Measurements from ENCODE around the gene TIGAR.

- TF ChIP-seq USF1 (IDR thresholded peaks at IDR 0.05) (no peak), RAD21 (IDR thresholded peaks at IDR 0.05; ENCODE audit: low read depth) (no peak), TAF1 (IDR thresholded peaks at IDR 0.05; ENCODE audit: low read depth) (no peak), YY1 (IDR thresholded peaks at IDR 0.05; ENCODE audit: low read depth) (no peak), TEAD4 (IDR thresholded peaks at IDR 0.05) (no peak), TCF12 (IDR thresholded peaks at IDR 0.05; ENCODE audit: low read depth) (no peak), EP300 (IDR thresholded peaks at IDR 0.05; ENCODE audit: borderline replicate concordance) (no peak), NFIC (IDR thresholded peaks at IDR 0.05) (no peak), FOXM1 (IDR thresholded peaks at IDR 0.05; ENCODE audit: borderline replicate concordance, low read depth) (no peak), ZBTB7A (IDR thresholded peaks at IDR 0.05; ENCODE audit: low read depth) (no peak), CEBPB (IDR thresholded peaks at IDR 0.05) (no peak)
- TF ChIP-seq, protein P1, sequence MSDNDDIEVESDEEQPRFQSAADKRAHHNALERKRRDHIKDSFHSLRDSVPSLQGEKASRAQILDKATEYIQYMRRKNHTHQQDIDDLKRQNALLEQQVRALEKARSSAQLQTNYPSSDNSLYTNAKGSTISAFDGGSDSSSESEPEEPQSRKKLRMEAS (IDR thresholded peaks at IDR 0.05): no peak
- TF ChIP-seq, protein P2, sequence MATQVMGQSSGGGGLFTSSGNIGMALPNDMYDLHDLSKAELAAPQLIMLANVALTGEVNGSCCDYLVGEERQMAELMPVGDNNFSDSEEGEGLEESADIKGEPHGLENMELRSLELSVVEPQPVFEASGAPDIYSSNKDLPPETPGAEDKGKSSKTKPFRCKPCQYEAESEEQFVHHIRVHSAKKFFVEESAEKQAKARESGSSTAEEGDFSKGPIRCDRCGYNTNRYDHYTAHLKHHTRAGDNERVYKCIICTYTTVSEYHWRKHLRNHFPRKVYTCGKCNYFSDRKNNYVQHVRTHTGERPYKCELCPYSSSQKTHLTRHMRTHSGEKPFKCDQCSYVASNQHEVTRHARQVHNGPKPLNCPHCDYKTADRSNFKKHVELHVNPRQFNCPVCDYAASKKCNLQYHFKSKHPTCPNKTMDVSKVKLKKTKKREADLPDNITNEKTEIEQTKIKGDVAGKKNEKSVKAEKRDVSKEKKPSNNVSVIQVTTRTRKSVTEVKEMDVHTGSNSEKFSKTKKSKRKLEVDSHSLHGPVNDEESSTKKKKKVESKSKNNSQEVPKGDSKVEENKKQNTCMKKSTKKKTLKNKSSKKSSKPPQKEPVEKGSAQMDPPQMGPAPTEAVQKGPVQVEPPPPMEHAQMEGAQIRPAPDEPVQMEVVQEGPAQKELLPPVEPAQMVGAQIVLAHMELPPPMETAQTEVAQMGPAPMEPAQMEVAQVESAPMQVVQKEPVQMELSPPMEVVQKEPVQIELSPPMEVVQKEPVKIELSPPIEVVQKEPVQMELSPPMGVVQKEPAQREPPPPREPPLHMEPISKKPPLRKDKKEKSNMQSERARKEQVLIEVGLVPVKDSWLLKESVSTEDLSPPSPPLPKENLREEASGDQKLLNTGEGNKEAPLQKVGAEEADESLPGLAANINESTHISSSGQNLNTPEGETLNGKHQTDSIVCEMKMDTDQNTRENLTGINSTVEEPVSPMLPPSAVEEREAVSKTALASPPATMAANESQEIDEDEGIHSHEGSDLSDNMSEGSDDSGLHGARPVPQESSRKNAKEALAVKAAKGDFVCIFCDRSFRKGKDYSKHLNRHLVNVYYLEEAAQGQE (IDR thresholded peaks at IDR 0.05; ENCODE audit: low read depth): no peak
These were observed 72.2 kb downstream of the TIGAR start for GRCh38 chr12:4393211-4393610.

Data from Ishikawa (cell line).